ENCODE results near the gene BPIFB2.

DNA sequence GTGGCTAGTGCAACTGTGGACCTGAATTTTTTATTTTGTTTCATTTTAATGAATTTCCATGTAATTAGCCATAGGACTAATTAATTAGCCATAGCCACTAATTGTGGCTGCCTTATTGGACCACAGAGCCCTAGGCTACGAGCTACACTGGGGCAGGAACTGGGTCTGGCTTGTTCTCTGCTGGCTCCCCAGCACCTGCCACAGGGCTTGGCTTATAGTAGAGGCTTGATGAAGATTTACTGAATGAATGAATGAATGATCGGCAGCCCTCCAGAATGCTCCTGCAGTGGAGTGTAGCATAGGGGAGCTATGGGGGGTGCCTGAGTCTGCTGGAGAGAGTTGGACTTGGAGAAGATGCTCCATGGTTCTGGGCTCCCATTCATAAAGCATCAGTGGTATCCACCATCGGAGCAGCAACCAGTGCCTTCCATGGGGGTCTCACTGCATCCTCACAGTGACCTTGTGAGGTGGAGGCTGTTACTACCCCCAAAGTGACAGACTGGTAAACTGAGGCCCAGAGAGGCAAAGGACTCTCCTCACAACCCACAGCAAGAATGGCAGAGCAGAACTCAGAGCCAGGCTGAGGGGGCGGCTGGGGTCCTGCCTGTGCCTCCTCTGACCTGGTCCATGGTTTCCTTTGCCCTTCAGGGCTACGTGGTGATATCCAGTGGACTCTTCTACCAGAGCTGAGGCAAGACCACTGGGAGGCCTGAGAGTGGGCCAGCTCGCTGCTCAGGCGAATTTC, 15.4 kb downstream of the BPIFB2 start:
- TF ChIP-seq, protein P1, sequence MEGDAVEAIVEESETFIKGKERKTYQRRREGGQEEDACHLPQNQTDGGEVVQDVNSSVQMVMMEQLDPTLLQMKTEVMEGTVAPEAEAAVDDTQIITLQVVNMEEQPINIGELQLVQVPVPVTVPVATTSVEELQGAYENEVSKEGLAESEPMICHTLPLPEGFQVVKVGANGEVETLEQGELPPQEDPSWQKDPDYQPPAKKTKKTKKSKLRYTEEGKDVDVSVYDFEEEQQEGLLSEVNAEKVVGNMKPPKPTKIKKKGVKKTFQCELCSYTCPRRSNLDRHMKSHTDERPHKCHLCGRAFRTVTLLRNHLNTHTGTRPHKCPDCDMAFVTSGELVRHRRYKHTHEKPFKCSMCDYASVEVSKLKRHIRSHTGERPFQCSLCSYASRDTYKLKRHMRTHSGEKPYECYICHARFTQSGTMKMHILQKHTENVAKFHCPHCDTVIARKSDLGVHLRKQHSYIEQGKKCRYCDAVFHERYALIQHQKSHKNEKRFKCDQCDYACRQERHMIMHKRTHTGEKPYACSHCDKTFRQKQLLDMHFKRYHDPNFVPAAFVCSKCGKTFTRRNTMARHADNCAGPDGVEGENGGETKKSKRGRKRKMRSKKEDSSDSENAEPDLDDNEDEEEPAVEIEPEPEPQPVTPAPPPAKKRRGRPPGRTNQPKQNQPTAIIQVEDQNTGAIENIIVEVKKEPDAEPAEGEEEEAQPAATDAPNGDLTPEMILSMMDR (IDR thresholded peaks at IDR 0.05), result no peak
- no peak for TF ChIP-seq POLR2A (IDR thresholded peaks at IDR 0.05)

Measured in thyroid gland (tissue), 4 donors.